HPDE6-E6E7 (cell line): ENCODE measurements around the gene SNU13.
"Not testable (repeated sequence)": the region's sequence is repeated elsewhere in the genome, so short reads cannot be mapped to it uniquely, and the experiment has no call there.

Source experiments
- DNase-seq: peaks from one replicate; pipeline ENCODE4 v3.0.0; 2011; ENCODE audit warnings: missing footprints; ENCODE audit errors: extremely low spot score

SNU13 gene

DNA sequence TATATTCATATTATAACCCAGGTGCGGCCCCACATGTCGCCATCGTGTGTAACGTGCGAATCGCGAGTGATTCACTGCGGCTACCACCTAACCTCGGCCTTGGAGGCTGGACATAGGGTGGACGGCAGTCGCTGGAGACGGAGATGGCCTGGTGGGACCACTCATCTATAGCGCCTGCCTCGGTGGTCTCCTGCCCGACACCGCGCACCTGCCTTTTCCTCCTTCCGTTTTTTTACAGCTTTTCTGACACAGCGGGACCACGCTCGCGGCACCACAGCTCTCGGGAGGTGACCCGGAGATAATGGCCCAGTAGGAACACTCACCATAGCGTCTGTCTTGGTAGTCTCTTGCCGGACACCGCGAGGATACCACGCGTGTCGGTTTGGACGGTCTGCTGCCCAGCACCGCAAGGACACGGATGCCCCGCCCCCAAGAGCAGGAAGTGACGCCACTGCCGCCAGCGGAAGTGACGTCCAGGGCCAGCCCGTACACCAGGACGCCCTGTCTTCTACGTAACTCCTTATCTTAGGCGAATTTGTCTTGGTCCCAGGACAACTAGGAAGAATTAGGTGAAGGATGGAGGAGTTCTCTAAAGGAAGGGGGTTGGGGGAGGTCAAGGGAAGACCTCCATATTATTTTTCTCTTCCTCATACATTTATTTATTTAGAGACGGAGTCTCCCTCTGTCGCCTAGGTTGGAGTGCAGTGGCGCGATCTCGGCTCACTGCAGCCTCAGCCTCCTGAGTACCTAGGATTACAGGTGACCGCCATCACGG is 6.4 kb downstream of the SNU13 start:
- DNase-seq, result peak; percentile 60

DNA sequence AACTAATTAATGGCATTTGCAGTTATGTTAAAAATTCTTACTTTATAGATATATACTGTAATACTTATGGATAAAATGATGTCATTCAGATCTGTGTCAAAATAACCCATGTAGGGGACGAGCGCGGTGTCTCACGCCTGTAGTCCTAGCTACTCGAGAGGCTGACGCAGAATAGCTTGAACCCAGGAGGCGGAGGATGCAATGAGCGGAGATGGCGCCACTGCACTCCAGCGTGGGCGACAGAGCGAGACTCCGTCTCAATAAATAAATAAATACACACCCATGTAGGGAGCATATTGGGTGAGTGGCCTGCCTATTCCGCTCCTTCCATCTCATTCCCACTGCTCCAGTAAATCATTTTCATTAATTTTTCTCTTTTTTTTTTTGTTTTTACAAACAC is 7.1 kb downstream of the SNU13 start:
- DNase-seq, result no peak

DNA sequence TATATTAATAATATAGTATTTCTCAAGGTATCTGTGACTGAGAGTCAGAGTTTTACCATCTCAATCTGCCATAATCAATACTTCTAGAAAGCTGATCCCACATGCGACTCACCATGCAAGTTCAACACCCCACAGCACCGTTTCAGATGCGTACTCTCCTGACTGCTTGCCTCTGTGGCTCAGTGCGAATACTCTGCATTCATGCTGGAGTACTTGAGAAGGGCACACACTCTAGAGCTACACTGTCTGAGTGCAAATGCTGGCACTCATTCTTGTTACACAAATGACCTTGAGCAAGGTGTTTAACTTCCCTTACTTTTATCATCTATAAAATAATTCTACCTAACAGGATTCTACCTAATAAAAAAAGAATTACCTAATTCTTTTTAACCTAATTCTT is 12.5 kb downstream of the SNU13 start:
- no peak for DNase-seq

DNA sequence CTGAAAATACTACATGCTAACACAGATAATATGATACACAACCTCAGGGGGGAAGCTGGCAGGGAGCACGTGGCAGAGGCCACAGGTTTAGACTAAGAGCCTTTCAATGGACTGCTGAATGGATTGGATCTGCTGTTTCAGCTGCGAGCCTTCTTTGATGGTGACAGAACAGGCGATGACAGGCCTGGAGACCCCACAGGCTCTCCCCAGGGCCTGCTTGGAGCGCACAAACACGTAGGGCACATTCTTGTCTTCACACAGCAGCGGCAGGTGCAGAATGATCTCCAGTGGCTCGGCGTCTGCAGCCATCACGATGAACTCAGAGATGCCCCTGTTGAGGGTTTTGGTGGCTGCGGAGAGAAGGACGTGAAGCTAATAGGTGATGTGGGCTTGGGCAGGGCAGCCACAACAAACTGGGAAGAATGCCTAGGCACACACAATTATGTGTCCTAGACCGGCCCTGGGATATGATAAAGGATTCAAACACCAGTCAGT is 13.8 kb downstream of the SNU13 start:
- no peak for DNase-seq

DNA sequence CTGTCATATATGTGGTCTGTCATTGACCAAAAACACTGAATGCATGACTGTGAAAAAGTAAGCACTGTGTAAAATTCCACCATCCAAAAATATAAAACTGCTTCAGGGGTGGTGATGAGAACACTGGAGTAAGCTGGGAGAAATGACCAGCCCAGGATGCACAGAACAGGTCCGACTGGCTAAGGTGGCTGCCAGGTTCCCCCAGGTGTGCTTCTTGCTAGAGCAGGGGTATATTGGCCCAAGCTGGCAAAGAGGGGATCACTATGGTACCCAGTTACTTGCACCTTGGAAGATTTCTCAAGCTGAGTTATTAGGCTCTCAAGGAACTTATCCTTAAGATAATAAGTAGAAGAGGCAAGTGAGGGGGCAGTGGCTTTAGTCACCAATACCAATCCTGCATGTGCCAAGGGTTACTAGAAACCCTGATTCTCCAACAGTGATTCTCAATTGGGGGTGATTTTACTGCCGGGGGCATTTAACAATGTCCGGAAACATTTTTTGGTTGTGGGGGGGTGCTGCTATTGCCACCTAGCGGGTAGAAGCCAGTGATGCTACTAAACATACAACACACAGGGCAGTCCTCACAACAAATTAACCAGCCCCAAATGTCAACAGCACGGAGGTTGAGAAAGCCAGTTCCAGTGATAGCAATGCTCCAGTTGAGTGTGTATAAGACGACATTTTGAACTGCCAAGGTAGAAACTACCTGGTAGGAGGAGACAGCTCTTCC is 15.7 kb downstream of the SNU13 start:
- DNase-seq, result no peak

DNA sequence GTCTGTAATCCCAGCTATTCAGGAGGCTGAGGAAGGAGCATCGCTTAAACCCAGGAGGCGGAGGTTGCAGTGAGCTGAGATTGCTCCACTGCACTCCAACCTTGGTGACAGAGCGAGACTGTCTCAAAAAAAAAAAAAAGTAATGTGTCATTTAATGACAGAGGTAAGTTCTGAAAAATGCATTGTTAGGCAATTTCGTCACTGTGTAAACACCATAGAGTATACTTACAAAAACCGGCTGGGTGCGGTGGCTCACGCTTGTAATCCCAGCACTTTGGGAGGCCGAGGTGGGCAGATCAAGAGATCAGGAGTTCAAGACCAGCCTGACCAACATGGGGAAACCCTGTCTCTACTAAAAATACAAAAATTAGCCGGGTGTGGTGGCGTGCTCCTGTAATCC is 16.6 kb downstream of the SNU13 start:
- not testable (repeated sequence) for DNase-seq

DNA sequence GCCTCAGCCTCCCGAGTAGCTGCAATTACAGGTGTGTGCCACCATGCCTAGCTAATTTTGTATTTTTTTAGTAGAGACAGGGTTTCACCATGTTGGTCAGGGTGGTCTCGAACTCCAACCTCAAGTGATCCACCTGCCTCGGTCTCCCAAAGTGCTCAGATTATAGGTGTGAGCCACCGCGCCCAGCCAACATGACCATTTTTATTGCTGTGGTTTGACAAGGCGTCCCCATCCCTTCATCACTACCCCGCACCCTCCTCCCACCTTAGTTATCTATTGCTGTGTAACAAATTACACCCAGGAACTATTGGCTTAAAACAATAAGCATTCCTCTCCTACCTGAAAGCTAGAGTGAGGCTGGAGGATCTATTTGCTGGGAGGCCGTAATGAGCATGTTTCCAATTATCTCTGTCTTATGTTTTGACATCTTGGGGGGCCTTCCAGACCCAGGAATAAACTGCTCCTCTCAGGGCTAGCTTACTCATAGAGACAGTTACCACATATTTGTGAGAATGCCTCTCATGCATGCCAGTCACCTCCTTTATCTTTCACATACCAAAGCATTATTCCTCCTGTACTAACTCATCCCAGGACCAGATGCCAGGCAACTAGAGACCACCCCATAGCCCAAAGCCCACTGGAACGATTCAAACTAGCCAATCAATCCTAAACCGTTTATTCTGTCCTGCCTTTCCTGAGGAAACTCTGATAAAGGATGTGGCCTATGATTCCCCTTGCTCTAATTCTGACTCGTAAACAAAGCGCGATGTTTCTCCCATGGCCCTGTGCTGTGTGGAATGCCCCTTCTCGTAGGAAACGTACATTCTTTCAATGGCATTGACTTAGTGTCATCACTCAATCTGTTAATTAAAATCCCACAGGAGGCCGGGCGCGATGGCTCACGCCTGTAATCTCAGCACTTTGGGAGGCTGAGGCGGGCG is 19.4 kb downstream of the SNU13 start:
- DNase-seq, result no peak

DNA sequence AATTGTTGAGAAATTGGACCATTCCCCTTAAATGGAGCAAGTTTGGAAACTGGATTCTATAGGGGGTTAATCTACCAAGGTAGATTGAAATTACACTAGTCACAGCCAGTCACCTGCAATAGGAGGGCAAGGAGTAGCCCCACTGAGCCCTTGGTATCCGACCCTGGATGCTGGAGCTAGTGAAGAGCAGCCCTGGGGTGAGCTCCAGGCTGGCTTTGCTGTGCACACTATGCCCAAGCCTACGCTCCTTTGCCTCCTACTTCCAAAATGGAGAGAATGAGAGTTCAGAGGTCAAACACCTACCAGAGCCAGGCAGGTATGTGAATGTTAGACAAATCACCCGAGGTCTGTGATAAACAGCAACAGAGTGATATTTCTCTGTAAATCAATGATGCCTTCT is 23.7 kb downstream of the SNU13 start:
- DNase-seq, result no peak

DNA sequence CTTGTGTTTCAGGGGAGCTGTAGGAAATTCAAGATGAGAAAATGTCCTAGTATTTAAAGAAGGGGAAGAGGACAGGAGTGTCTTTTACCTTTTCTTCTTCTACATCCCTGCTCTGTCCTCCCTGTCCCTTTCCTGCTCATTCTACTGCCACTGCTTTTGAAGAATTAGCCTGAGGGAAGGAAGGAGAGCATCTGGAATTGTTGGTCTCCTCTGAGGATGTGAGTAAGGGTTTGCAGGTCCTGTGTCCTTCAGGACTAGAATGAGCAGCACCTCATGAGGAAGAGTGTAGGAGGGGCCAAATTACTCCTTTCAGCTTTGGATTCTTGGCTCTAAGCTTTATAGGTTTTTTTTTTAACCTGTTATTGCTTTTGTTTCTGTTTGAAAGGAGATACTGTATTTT is 24.2 kb downstream of the SNU13 start:
- DNase-seq, result no peak

DNA sequence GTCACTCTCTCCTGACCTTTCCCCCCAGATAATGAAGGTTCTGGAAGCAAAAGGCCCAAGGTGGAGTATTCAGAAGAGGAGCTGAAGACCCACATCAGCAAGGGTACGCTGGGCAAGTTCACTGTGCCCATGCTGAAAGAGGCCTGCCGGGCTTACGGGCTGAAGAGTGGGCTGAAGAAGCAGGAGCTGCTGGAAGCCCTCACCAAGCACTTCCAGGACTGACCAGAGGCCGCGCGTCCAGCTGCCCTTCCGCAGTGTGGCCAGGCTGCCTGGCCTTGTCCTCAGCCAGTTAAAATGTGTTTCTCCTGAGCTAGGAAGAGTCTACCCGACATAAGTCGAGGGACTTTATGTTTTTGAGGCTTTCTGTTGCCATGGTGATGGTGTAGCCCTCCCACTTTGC is 25.1 kb downstream of the SNU13 start:
- DNase-seq, result not testable (repeated sequence)

DNA sequence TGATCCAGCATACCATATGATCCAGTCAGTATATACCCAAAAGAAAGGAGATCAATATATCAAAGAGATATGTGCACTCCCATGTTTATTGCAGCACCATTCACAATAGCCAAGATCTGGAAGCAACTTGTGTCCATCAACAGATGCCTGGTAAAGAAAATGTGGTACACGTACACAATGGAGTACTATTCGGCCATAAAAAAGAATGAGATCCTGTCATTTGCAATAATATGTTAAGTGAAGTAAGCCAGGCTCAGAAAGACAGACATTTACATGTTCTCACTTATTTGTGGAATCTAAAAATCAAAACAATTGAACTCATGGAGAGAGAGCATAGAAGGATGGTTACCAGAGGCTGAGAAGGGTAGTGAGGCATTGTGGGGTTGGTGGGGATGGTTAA is 27.0 kb downstream of the SNU13 start:
- no peak for DNase-seq

DNA sequence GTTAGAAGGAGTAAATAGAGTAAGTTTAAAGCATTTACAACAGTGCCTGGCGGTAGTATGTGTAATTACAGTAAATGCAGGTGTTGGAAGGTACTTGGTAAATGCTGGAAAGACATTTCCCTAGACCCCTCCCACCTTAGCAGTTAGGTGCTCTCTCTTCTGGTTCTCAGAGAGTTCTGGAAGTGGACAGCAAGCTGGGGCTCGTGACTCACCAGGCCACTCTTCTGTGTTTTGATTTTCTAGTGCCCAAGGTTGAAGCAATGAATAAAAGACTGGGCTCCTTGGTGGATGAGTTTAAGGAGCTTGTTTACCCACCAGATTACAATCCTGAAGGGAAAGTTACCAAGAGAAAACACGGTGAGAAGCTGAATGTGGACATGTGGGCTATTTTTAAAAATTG is 27.6 kb downstream of the SNU13 start:
- no peak for DNase-seq

DNA sequence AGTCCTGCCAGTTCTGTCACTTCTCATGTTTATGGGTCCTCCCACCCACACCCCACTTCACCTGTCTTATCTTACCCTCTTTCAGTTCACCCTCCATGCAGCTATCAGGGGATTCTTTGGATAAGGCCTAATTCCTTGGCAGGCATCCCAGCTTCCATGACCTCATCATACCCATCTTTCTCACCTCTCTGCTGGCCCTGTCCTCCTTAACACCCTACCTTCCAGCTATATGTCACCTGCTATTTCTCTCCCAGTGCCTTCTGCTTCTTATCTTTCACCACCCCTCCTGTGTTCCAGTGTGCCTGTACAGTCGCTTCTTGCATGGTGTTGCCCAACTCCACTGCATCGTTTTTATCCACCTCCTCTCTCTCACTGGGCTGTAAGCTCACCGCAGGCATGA is 28.3 kb downstream of the SNU13 start:
- no peak for DNase-seq

DNA sequence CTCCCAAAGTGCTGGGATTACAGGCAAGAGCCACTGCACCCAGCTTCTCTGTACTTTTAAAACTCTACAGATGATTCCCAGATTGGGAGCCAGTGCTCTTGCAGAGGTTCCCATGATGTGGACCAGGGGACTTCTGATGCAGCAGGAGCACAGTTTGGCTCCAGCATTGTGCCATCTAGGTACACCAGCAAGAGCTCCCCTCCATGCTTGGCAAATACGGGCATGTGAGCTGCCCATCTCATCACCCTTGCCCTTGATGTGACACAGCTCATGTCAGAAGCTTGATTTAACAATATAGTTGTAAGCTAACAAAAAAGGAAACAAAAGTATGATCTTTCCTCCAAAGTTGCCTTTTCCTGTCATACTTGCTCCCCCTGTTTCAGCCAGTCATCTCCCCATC is 28.7 kb downstream of the SNU13 start:
- no peak for DNase-seq

DNA sequence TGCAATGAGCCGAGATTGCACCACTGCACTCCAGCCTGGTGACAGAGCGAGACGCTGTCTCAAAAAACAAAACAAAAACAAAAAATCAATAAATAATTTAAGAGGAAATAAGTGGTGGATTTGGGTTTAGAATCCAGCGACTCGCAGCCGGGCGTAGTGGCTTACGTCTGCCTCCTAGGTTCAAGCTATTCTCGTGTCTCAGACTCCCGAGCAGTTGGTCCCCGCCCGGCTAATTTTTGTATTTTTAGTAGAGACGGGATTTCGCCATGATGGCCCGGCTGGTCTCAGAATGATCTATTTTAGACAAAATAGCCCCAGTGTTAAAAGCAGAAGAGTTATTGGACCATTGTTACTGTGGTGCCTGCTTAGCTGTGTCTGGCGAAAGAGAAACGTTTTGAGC is 29.8 kb downstream of the SNU13 start:
- DNase-seq, result no peak

DNA sequence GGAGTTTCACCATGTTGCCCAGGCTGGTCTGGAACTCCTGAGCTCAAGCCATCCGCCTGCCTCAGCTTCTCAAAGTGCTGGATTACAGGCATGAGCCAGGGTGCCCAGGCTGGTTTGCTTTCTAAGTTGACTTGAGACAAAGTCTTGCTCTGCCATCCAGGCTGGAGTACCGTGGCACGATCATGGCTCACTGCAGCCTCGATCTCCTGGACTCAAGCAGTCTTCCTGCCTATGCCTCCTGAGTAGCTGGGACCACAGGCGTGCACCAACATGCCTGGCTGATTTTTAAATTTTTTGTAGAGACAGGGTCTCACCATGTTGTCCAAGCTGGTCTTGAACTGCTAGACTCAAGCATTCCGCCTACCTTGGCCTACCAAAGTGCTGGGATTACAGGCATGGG is 31.0 kb downstream of the SNU13 start:
- DNase-seq, result no peak

DNA sequence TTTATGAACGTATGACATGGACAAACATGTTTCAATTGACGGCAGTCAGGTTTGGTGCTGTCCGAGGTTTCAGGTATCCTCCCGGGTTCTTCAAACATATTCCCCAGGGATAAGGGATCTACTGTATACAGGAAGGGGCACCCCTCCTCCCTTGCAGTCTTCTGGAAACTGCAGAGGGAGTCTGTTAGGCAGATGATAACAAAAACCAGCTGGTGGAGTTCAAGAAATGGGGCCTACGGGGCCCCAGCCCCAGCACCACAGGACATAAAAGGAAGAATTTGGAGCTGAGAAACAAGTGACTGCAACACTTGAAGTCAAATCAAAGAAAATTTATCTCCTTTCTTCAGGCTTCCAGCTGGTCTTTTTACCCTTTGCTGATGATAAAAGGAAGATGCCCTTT is 32.1 kb downstream of the SNU13 start:
- no peak for DNase-seq

DNA sequence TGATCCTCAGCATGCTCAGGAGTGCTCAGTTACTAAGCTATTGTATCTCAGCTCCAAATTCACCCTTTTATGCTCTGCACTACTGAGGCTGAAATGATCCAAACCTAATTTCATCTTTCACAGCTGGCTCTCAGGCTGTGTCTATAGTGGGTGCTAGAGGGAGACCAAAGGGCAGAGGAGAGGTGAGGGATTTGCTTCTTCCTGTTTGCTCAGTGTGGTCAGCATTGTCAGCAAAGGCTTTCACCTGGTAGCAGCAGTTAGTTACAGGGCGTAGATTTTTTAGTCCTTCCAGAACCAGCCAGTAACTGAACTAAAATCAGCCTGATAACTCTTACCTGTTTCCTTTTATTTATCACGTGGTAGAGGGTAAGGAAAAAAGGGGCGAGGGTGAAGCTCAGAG is 34.3 kb downstream of the SNU13 start:
- no peak for DNase-seq

DNA sequence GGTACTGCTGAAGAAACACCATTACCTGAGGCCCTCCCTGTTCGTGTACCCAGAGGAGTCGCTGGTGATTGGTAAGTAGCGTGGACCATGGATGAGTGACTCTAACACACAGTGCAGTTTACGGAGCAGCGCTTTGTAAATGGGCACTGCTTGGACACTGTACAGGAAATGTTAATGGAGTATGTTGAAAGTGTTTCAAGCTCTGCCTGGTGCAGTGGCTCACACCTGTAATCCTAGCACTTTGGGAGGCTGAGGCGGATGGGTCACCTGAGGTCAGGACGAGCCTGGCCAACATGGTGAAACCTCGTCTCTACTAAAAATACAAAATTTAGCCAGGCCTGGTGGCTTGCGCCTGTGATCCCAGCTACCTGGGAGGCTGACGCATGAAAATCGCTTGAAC is 37.8 kb downstream of the SNU13 start:
- DNase-seq, result no peak

DNA sequence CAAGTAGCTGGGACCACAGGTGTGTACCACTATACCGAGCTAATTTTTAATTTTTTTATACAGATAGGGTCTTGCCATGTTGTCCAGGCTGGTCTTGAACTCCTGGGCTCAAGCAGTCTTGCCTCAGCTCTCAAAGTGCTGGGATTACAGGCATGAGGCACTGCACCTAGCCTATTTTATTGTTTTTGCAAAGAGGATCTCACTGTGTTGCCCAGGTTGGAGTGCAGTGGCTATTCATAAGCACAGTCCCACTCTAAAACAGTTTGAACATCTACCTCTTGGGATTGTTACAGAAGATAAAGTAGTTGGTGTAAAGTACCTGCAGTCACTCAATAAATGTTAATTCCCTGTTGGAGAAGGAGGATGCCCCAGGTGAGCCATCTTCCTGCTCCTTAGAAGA is 38.4 kb downstream of the SNU13 start:
- DNase-seq, result no peak

DNA sequence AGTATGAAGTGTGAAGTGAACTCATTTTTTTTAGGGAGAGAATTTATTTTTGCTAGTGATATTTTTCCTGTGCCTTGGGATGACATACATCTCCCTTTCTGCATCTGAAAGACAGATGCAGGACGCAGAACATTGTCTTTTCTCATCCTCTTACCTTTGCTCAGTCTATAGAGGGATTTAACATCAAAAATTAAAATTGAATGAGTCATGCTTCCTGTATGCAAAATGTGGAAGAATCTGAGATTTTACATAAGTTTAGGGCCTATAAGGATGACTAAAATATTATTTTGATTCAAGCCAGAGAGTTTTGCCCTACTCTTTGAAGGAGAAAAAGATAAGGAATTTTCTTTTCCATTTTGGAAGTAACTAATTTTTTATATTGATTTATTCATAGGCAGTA is 40.2 kb downstream of the SNU13 start:
- DNase-seq, result no peak

DNA sequence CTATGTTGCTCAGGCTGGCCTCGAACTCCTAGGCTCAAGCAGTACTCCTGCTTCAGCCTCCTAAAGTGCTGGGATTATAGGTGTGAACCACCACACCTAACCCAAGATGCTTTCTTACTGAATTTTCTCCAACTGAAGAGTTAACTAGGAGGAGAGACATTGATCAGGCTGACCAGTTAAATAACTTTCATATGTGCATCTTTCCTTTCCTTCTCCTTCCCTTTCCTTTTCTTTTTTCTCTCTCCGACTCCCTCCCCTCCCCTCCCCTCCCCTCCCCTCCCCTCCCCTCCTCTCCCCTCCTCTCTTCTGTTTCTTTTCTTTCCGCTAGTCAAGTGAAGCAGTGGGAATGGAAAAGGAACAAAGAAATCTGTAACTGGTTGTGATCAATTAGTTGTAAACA is 40.9 kb downstream of the SNU13 start:
- DNase-seq, result no peak
